Panc1 (cell line): ENCODE results near the gene HOXD9. TPM values are rescaled to one million over a fixed set of nuclear protein-coding genes. Genes with fewer than 3 reads are reported as not detected.
A peak's percentile ranks its signal among the peaks of the same experiment; 100 is the strongest.

Experiments
- ATAC-seq: fragments of 200-7000 bp; cut with Tn5 transposase; 2 replicates; pipeline ENCODE4 v1.9.1; 2020; ENCODE audit warnings: mild to moderate bottlenecking, moderate library complexity
- BruUV-seq: library from RNA; stranded (reverse); fragments of 400-500 nt; replicated peaks from 2 replicates; lab custom pipeline; 2021; lab: Mats Ljungman, UMichigan
- CTCF ChIA-PET: fragments of 300-600 bp; sonication (Branson Sonifier 250); formaldehyde crosslinking; loops from one replicate; lab custom pipeline; 2022; ENCODE audit warnings: antibody characterized with exemption; lab: Charles Lee
- POLR2A ChIA-PET: fragments of 300-600 bp; sonication (Branson Sonifier 250); formaldehyde crosslinking; loops from one replicate; lab custom pipeline; 2022; ENCODE audit warnings: antibody characterized with exemption; lab: Charles Lee
- DNase-seq: peaks from one replicate; pipeline ENCODE4 v3.0.0-alpha.2; 2010; ENCODE audit warnings: low read depth, low spot score
- H3K27ac ChIP-seq: 2 replicates; pipeline ENCODE4 v1.5.1; 2011; ENCODE audit warnings: mild to moderate bottlenecking, low read length, inconsistent platforms
- H3K27me3 ChIP-seq: fragments of 200-500 bp; sonication (Bioruptor generic); 2 replicates; pipeline ENCODE4 v1.6.0; 2014; ENCODE audit warnings: low read length, inconsistent platforms; ENCODE audit not compliant: control insufficient read depth, insufficient read depth
- H3K36me3 ChIP-seq: fragments of 200-500 bp; sonication (Bioruptor generic); 2 replicates; pipeline ENCODE4 v1.5.1; 2014; ENCODE audit warnings: inconsistent platforms, mild to moderate bottlenecking, low read length, moderate library complexity; ENCODE audit not compliant: control insufficient read depth, insufficient read depth
- H3K4me1 ChIP-seq: 2 replicates; pipeline ENCODE4 v1.5.1; 2011; ENCODE audit warnings: inconsistent platforms, mild to moderate bottlenecking, low read length, moderate library complexity; ENCODE audit not compliant: control insufficient read depth, insufficient read depth
- H3K4me3 ChIP-seq, 2 experiments: 2 replicates each; pipeline ENCODE4 v1.5.1; 2011 to 2012; ENCODE audit warnings: low read depth in 2 of 2, low read length in 2 of 2, mild to moderate bottlenecking in 2 of 2, inconsistent platforms in 1 of 2, moderate library complexity in 1 of 2
- H3K9me3 ChIP-seq: fragments of 200-500 bp; sonication (Bioruptor generic); 2 replicates; pipeline ENCODE4 v1.5.1; 2014; ENCODE audit warnings: low read depth, mild to moderate bottlenecking, inconsistent platforms, low read length, moderate library complexity; ENCODE audit not compliant: control insufficient read depth, insufficient read depth
- POLR2AphosphoS5 ChIP-seq: IDR thresholded peaks from 2 replicates; pipeline ENCODE4 v1.6.1; 2012; ENCODE audit warnings: mild to moderate bottlenecking, low read depth, low read length, moderate library complexity
- SIN3A ChIP-seq: IDR thresholded peaks from 2 replicates; pipeline ENCODE4 v1.6.1; 2012; ENCODE audit warnings: low read depth, mild to moderate bottlenecking, low read length, moderate library complexity, borderline replicate concordance; ENCODE audit not compliant: insufficient read depth
- TCF7L2 ChIP-seq: IDR thresholded peaks from 2 replicates; pipeline ENCODE4 v1.6.1; 2011; ENCODE audit warnings: mild to moderate bottlenecking, low read depth, low read length, inconsistent platforms
- in situ Hi-C: cut with HindIII; loops from 2 replicates; pipeline ENCODE4 v1.10.0; 2016; ENCODE audit warnings: low sequenced_read_pairs, low pct_unique_long_range_greater_than_20kb
- intact Hi-C: fragments of 100-400 bp; cut with micrococcal nuclease; formaldehyde crosslinking; loops from one replicate; pipeline ENCODE4 v1.10.0; 2022; ENCODE audit not compliant: unreplicated experiment
- total RNA-seq: library from RNA; stranded (reverse); gene quantifications from one replicate; pipeline ENCODE4 v1.2.1, GENCODE V29; 2021; ENCODE audit not compliant: unreplicated experiment
- TF ChIP-seq, protein P1 (sequence below), 2 experiments: IDR thresholded peaks; 2 replicates each; pipeline ENCODE4 v1.6.1; 2011 to 2012; ENCODE audit warnings: low read depth in 2 of 2, control low read depth in 1 of 2, low read length in 1 of 2, mild to moderate bottlenecking in 1 of 2, moderate library complexity in 1 of 2; ENCODE audit not compliant: insufficient read depth in 1 of 2
- TF ChIP-seq, protein P2 (sequence below): fragments of 450-650 bp; IDR thresholded peaks from 2 replicates; pipeline ENCODE4 v1.5.1; 2017; ENCODE audit warnings: mild to moderate bottlenecking

HOXD9 gene
- total RNA-seq, 1 experiment from 2014 or later: 0.15 TPM

DNA sequence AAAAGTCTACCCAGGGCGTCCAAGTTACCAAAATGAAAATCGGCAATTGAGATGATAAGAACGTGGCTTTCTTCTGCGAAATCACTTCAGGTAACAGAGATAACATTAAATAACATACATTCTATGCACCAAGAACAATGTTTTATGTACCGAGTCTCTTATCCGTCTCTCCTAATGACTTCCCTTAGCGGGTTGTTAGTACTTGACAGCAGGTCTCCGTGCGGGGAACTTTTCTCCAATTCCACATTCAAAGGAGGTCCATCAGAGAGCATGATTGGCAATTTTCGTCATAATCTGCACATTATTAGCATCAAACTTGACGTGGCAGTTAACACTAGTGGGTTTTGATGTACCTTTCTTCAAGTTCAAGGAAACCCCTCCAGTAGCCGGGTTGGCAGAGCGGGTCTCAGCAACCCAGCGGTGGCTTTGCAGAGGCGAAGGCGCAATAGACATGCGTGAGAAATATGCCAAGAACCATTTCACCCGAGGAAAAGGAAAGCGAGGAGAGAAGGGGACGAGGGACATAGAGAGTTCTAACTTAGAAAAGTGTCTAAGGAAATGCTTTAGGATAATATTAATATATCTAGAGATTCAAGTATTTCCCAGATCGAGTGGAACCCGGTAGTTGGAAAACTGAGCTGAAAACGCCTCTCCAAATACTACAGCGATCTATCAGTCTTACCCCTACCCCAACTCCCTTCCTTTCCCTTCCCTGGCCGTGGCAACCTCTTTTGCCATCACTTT, 43.8 kb upstream of the HOXD9 start:
- POLR2A ChIA-PET: no interaction called here
- in situ Hi-C loops: no loop called here
- intact Hi-C loops: no loop called here
- no peak for TF ChIP-seq TCF7L2
- DNase-seq (no peak), ATAC-seq (0 out of 2 replicates have a peak, but pooled peaks have one; percentile 15)
- no peak overlapping the region for H3K27ac ChIP-seq
- H3K36me3 ChIP-seq: no peaks in the 10 kb centered on the region
- peaks cover 20% of the 10 kb centered on the region for H3K27me3 ChIP-seq
- no peaks in the 10 kb centered on the region for H3K9me3 ChIP-seq
- H3K4me1 ChIP-seq: no peaks in the 10 kb centered on the region; the same call in 1 of the 2 replicates
- H3K4me3 ChIP-seq: peak overlapping the region in 1 of 2 experiments; percentile 43; a peak in 1 of 4 replicates
- BruUV-seq: no TSS peak
- CTCF ChIA-PET: no interaction called here

DNA sequence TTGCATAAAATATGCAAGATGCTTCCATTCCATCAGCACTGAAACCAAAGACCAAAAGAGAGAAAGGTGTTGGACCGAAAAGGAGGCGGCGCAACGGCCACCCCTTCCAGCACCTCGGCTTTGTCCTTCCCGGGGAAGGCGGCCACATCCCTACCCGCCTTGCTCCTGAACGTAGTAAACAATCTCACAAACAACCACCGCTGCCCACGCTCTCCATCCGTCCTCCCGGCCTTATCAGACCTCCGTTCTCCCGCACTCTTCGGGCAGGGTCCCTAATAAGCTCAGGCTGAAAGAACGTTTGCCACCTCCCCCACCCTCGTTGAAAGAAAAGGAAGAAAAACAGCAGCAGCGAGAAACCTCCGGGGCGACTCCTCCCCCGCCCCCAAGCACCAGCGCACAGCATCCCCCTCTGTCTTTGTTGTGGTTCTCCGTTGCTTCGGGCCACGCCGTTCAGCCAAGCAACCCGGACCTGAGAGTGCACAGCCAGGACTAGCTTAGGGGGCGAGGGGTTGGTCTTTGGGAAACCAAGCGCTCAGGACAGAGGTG, 43.2 kb upstream of the HOXD9 start:
- H3K27ac ChIP-seq: no peak overlapping the region
- intact Hi-C loops: no loop called here
- no peaks in the 10 kb centered on the region; the same call in 1 of the 2 replicates for H3K4me1 ChIP-seq
- CTCF ChIA-PET: no interaction called here
- H3K36me3 ChIP-seq: no peaks in the 10 kb centered on the region
- BruUV-seq: no TSS peak
- POLR2A ChIA-PET: no interaction called here
- ATAC-seq: peak; percentile 61; the same call in 1 of the 2 replicates
- no peak for DNase-seq
- no peaks in the 10 kb centered on the region for H3K9me3 ChIP-seq
- H3K4me3 ChIP-seq: peak overlapping the region; percentile 28 to 43
- in situ Hi-C loops: no loop called here
- H3K27me3 ChIP-seq: peaks cover 23% of the 10 kb centered on the region
- TF ChIP-seq TCF7L2 (no peak), SIN3A (no peak), POLR2AphosphoS5 (no peak)
- TF ChIP-seq, protein P1, sequence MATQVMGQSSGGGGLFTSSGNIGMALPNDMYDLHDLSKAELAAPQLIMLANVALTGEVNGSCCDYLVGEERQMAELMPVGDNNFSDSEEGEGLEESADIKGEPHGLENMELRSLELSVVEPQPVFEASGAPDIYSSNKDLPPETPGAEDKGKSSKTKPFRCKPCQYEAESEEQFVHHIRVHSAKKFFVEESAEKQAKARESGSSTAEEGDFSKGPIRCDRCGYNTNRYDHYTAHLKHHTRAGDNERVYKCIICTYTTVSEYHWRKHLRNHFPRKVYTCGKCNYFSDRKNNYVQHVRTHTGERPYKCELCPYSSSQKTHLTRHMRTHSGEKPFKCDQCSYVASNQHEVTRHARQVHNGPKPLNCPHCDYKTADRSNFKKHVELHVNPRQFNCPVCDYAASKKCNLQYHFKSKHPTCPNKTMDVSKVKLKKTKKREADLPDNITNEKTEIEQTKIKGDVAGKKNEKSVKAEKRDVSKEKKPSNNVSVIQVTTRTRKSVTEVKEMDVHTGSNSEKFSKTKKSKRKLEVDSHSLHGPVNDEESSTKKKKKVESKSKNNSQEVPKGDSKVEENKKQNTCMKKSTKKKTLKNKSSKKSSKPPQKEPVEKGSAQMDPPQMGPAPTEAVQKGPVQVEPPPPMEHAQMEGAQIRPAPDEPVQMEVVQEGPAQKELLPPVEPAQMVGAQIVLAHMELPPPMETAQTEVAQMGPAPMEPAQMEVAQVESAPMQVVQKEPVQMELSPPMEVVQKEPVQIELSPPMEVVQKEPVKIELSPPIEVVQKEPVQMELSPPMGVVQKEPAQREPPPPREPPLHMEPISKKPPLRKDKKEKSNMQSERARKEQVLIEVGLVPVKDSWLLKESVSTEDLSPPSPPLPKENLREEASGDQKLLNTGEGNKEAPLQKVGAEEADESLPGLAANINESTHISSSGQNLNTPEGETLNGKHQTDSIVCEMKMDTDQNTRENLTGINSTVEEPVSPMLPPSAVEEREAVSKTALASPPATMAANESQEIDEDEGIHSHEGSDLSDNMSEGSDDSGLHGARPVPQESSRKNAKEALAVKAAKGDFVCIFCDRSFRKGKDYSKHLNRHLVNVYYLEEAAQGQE (IDR thresholded peaks at IDR 0.05; ENCODE audit: insufficient read depth in 1 of 2, low read depth in 2 of 2, low read length in 1 of 2): no peak
- TF ChIP-seq, protein P2, sequence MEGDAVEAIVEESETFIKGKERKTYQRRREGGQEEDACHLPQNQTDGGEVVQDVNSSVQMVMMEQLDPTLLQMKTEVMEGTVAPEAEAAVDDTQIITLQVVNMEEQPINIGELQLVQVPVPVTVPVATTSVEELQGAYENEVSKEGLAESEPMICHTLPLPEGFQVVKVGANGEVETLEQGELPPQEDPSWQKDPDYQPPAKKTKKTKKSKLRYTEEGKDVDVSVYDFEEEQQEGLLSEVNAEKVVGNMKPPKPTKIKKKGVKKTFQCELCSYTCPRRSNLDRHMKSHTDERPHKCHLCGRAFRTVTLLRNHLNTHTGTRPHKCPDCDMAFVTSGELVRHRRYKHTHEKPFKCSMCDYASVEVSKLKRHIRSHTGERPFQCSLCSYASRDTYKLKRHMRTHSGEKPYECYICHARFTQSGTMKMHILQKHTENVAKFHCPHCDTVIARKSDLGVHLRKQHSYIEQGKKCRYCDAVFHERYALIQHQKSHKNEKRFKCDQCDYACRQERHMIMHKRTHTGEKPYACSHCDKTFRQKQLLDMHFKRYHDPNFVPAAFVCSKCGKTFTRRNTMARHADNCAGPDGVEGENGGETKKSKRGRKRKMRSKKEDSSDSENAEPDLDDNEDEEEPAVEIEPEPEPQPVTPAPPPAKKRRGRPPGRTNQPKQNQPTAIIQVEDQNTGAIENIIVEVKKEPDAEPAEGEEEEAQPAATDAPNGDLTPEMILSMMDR: no peak
